Amniotic stem cell (primary cell): ENCODE measurements around the gene SASH1.
"Not testable (repeated sequence)": the region's sequence is repeated elsewhere in the genome, so short reads cannot be mapped to it uniquely, and the experiment has no call there.

ENCODE experiments used
- DNase-seq: peaks from one replicate; lab custom pipeline; 2025; lab: John Stamatoyannopoulos, UW

Gene SASH1

GRCh38 chr6:148367411-148368024 lies 24.9 kb downstream of the SASH1 start:
- DNase-seq: no peak

GRCh38 chr6:148370176-148370575 lies 27.5 kb downstream of the SASH1 start:
- no peak for DNase-seq

GRCh38 chr6:148374040-148374774 lies 31.6 kb downstream of the SASH1 start:
- DNase-seq: no peak

- no peak for DNase-seq
Observed at GRCh38 chr6:148375401-148375800, 32.8 kb downstream of the SASH1 start.

- DNase-seq: no peak
Observed at GRCh38 chr6:148379481-148379880, 36.8 kb downstream of the SASH1 start.

- no peak for DNase-seq
Observed at GRCh38 chr6:148379966-148380713, 37.5 kb downstream of the SASH1 start.

GRCh38 chr6:148382051-148382450 lies 39.4 kb downstream of the SASH1 start:
- DNase-seq: not testable (repeated sequence)

GRCh38 chr6:148382861-148383260 lies 40.2 kb downstream of the SASH1 start:
- DNase-seq: no peak

GRCh38 chr6:148383658-148384368 lies 41.2 kb downstream of the SASH1 start:
- no peak for DNase-seq

GRCh38 chr6:148385379-148385778 lies 42.7 kb downstream of the SASH1 start:
- no peak for DNase-seq

- DNase-seq: no peak
Observed at GRCh38 chr6:148388521-148388920, 45.9 kb downstream of the SASH1 start.

GRCh38 chr6:148389086-148389485 lies 46.4 kb downstream of the SASH1 start:
- no peak for DNase-seq

GRCh38 chr6:148389917-148390316 lies 47.3 kb downstream of the SASH1 start:
- no peak for DNase-seq

- not testable (repeated sequence) for DNase-seq
Observed at GRCh38 chr6:148392127-148392526, 49.5 kb downstream of the SASH1 start.

DNA sequence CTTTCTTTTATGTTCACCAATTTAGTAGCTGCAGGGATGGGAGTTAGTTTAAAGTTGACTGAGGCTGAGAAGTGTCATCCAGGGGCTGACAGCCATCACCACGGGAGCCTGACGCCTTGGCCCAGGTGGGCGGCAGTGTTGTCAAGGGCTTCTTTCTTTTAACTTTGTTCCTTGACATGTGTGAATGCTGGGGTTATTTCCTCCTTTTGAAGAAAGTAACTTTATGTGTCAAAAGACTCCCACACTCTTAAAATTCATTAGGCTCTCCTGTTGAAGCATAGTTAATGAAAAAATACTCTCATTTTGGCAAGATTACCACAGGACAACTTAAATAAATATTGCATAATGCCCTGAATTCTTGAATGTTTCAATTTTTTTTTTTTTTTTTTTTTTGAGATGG lies 50.0 kb downstream of the SASH1 start:
- DNase-seq: no peak

DNA sequence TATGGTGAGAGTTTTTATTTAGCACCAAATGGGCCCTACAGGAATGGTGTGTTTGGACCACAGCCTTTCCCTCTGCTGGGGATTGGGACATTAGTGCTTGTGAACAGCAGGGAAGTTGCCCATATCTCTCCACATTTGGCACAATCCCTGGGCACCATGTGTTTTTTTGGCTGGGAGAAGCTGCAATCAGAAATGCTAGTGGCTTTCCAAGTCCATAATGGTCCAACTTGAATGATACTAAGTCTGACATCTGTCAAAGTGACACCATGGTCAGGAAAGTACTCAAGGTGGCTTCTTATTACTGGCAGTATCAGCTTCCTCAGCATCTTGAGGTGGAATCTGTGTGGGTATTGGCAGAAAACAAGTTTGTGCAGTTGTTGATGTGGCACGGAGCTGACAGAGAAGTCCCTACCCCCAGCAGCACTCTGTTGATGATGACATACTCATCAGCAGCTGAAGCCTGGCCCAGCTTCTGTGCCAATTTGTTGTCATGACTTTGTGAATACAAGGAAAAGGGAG lies 53.0 kb downstream of the SASH1 start:
- DNase-seq: no peak

DNA sequence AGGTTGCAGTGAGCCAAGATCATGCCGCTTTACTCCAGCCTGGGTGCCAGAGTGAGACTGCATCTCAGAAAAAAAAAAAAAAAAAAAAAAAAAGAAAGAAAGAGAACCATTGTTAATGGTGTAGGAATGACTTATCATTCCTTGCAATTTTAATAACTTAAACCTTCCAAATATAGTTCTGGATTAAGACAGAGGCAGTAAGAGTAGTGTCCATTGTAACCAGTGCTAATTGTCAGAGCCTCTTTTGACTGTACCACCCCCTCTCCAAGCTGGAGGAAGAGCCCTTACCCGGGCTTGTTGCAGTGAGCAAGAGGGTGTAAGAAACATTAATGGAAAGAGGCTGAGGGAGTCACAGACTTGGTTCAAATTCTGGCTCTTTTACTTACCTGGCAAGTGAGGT lies 53.8 kb downstream of the SASH1 start:
- no peak for DNase-seq

GRCh38 chr6:148396926-148397325 lies 54.3 kb downstream of the SASH1 start:
- no peak for DNase-seq

DNA sequence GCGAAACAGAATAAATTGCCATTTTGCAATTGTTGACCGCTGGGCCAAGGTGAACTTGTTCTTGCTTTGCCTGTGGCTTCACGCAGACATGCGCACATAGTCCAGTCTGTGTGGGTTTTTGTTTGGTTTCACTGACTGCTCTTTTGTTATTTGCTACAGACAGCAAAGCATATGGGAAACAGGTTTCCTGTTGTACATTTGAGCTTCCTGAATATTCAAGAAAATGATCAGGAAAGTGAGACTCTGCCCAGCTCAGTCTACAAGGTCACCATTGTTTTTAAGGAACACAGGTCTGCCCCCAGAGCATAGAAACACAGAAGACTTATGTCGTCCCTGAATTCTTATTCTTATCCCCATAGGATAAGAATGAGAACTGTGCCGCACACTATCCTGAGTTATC lies 55.6 kb downstream of the SASH1 start:
- DNase-seq: no peak

GRCh38 chr6:148398678-148399077 lies 56.0 kb downstream of the SASH1 start:
- DNase-seq: no peak

GRCh38 chr6:148401571-148401970 lies 58.9 kb downstream of the SASH1 start:
- no peak for DNase-seq

- DNase-seq: no peak
Observed at GRCh38 chr6:148404456-148405054, 61.9 kb downstream of the SASH1 start.
